ENCODE results near the gene ACTG1. TPM values are rescaled to one million over a fixed set of nuclear protein-coding genes. Genes with fewer than 3 reads are reported as not detected.

Gene ACTG1
- total and polyA plus RNA-seq, 2 of the 13 experiments (the other 11 are each of a cell fraction or from before 2014, with no cell fraction given) = 973 to 1,138 TPM

- POLR2A ChIA-PET = interaction anchor here (1.8 kb wide), 1 partner anchor 8 kb away, joined by 7 read pairs; the partner anchor contains the start of gene FAAP100
- H3K4me1 ChIP-seq (ENCODE audit: insufficient read depth, low read length) = no peaks in the 10 kb centered on the region
These were observed 31.2 kb upstream of the ACTG1 start for GRCh38 chr17:81543756-81544155.

GRCh38 chr17:81543339-81543675, 30.7 kb upstream of the ACTG1 start:
- Histone ChIP-seq H3K9ac (ENCODE audit: insufficient read depth, low read depth, low read length) (no peak overlapping the region), H3K27me3 (ENCODE audit: control insufficient read depth in 1 of 2, insufficient read depth in 2 of 2, low read length in 2 of 2) (no peaks in the 10 kb centered on the region), H4K20me1 (ENCODE audit: insufficient read depth, low read length) (no peaks in the 10 kb centered on the region), H3K27ac (ENCODE audit: extremely low read length, insufficient read depth, low read length) (no peak overlapping the region), H3K4me1 (ENCODE audit: insufficient read depth, low read length) (no peaks in the 10 kb centered on the region), H3K4me2 (ENCODE audit: low read depth, low read length) (no peak overlapping the region), H2AFZ (ENCODE audit: low read length) (no peak overlapping the region), H3K36me3 (replicated peaks in 1 of 2; ENCODE audit: control insufficient read depth in 1 of 2, insufficient read depth in 2 of 2, low read length in 2 of 2) (peaks cover 38 to 62% of the 10 kb centered on the region in 2 experiments), H3K9me3 (ENCODE audit: low read length) (no peaks in the 10 kb centered on the region), H3K4me3 (replicated peaks in 1 of 3; ENCODE audit: insufficient read depth in 1 of 3, low read depth in 2 of 3, low read length in 3 of 3) (no peak overlapping the region), H3K79me2 (ENCODE audit: insufficient read depth, low read length) (no peaks in the 10 kb centered on the region)
- ATAC-seq (no peak), DNase-seq (ENCODE audit: low spot score) (no peak), FAIRE-seq (no peak)
- no TSS peak for BruUV-seq (replicated peaks)
- CTCF ChIA-PET (ENCODE audit: low intra/inter-chr PET ratio, low total read pairs) = no interaction called here
- in situ Hi-C loops (cut with HindIII; ENCODE audit: extremely low pct_ligation_motif_present, low pct_unique_long_range_greater_than_20kb) = no loop called here
- intact Hi-C loops (cut with micrococcal nuclease; ENCODE audit: unreplicated experiment) = no loop called here
- TF ChIP-seq ZNF496 (CRISPR knock-in tag; IDR thresholded peaks at IDR 0.05; ENCODE audit: insufficient replicate concordance) (no peak), POLR2A (IDR thresholded peaks at IDR 0.05; ENCODE audit: insufficient read depth in 1 of 2, low read depth in 2 of 2, low read length in 2 of 2) (0 out of 4 replicates have a peak, but pooled peaks of 1 of the 2 experiments have one; percentile 2), GTF2F1 (IDR thresholded peaks at IDR 0.05; ENCODE audit: low read length) (no peak)
- POLR2A ChIA-PET = interaction anchor here (1.8 kb wide), 1 partner anchor 9 kb away, joined by 7 read pairs; the partner anchor contains the start of gene FAAP100
- 94% methylated on average over 5 of the region's 14 CpGs for WGBS (ENCODE audit: low lambda C conversion rate)

More at GRCh38 chr17:81543756-81544155, 31.2 kb upstream of the ACTG1 start:
- no peak overlapping the region for H3K9ac ChIP-seq (ENCODE audit: insufficient read depth, low read depth, low read length)
- FAIRE-seq = no peak
- no peaks in the 10 kb centered on the region for H4K20me1 ChIP-seq (ENCODE audit: insufficient read depth, low read length)
- TF ChIP-seq AGO2 (optimal IDR thresholded peaks at IDR 0.05; ENCODE audit: low read depth, low read length) = peak; percentile 27
- TF ChIP-seq ZNF362 (CRISPR knock-in tag; IDR thresholded peaks at IDR 0.05; ENCODE audit: borderline replicate concordance) = no peak
- TF ChIP-seq NRL (CRISPR knock-in tag; IDR thresholded peaks at IDR 0.05; ENCODE audit: borderline replicate concordance) = no peak
- no peak for TF ChIP-seq RBM39 (IDR thresholded peaks at IDR 0.05; ENCODE audit: low read depth, low read length, poor library complexity, severe bottlenecking)
- no peak for TF ChIP-seq ZNF10 (CRISPR knock-in tag; IDR thresholded peaks at IDR 0.05; ENCODE audit: borderline replicate concordance, low read depth)
- TF ChIP-seq RBFOX2 (IDR thresholded peaks at IDR 0.05; ENCODE audit: low read depth, low read length) = peak; percentile 65
- H3K27me3 ChIP-seq (ENCODE audit: control insufficient read depth in 1 of 2, insufficient read depth in 2 of 2, low read length in 2 of 2) = no peaks in the 10 kb centered on the region
- H3K79me2 ChIP-seq (ENCODE audit: insufficient read depth, low read length) = no peaks in the 10 kb centered on the region
- H2AFZ ChIP-seq (ENCODE audit: low read length) = no peak overlapping the region
- no peak overlapping the region for H3K4me3 ChIP-seq (replicated peaks in 1 of 3; ENCODE audit: insufficient read depth in 1 of 3, low read depth in 2 of 3, low read length in 3 of 3)
- in situ Hi-C loops (cut with HindIII; ENCODE audit: extremely low pct_ligation_motif_present, low pct_unique_long_range_greater_than_20kb) = no loop called here
- CTCF ChIA-PET (ENCODE audit: low intra/inter-chr PET ratio, low total read pairs) = no interaction called here
- no peak for ATAC-seq
- 90% methylated on average over 2 of the region's 15 CpGs for WGBS (ENCODE audit: low lambda C conversion rate)
- BruUV-seq (replicated peaks) = no TSS peak
- peaks cover 38 to 62% of the 10 kb centered on the region in 2 experiments for H3K36me3 ChIP-seq (replicated peaks in 1 of 2; ENCODE audit: control insufficient read depth in 1 of 2, insufficient read depth in 2 of 2, low read length in 2 of 2)
- intact Hi-C loops (cut with micrococcal nuclease; ENCODE audit: unreplicated experiment) = no loop called here
- H3K4me2 ChIP-seq (ENCODE audit: low read depth, low read length) = no peak overlapping the region
- no peaks in the 10 kb centered on the region for H3K9me3 ChIP-seq (ENCODE audit: low read length)
- DNase-seq (ENCODE audit: low spot score) = no peak
- no peak overlapping the region for H3K27ac ChIP-seq (ENCODE audit: extremely low read length, insufficient read depth, low read length)
